Calu3 (cell line): ENCODE data around the gene CDK12. TPM values are rescaled to one million over a fixed set of nuclear protein-coding genes. Genes with fewer than 3 reads are reported as not detected.

Experiments
- BruUV-seq: library from RNA; stranded (reverse); fragments of 400-500 nt; replicated peaks from 2 replicates; lab custom pipeline; 2021; lab: Mats Ljungman, UMichigan
- CTCF ChIA-PET: fragments of 300-600 bp; sonication (Branson Sonifier 250); formaldehyde crosslinking; loops from one replicate; lab custom pipeline; 2022; ENCODE audit warnings: antibody characterized with exemption; lab: Charles Lee
- DNase-seq: peaks from one replicate; pipeline ENCODE4 v3.0.0; 2022
- H3K27ac Mint-ChIP-seq: one replicate; pipeline ENCODE4 v1.8.0; 2022; ENCODE audit warnings: mixed read lengths; ENCODE audit not compliant: unreplicated experiment
- H3K27me3 Mint-ChIP-seq: one replicate; pipeline ENCODE4 v1.8.0; 2022; ENCODE audit warnings: mixed read lengths; ENCODE audit not compliant: unreplicated experiment
- H3K36me3 Mint-ChIP-seq: one replicate; pipeline ENCODE4 v1.8.0; 2022; ENCODE audit warnings: mild to moderate bottlenecking, moderate library complexity, mixed read lengths; ENCODE audit not compliant: insufficient read depth, unreplicated experiment
- H3K4me1 Mint-ChIP-seq: one replicate; pipeline ENCODE4 v1.8.0; 2022; ENCODE audit warnings: mild to moderate bottlenecking, low read depth, mixed read lengths; ENCODE audit not compliant: unreplicated experiment
- H3K4me3 Mint-ChIP-seq: one replicate; pipeline ENCODE4 v1.8.0; 2022; ENCODE audit warnings: mild to moderate bottlenecking, low read depth, moderate library complexity, mixed read lengths; ENCODE audit not compliant: unreplicated experiment
- H3K9me3 Mint-ChIP-seq: one replicate; pipeline ENCODE4 v1.8.0; 2022; ENCODE audit warnings: low read depth, mixed read lengths; ENCODE audit not compliant: unreplicated experiment
- intact Hi-C: fragments of 100-400 bp; cut with micrococcal nuclease; formaldehyde crosslinking; loops from one replicate; pipeline ENCODE4 v1.10.0; 2022; ENCODE audit not compliant: unreplicated experiment
- total RNA-seq: library from RNA; stranded (reverse); gene quantifications from 2 replicates; pipeline ENCODE4 v1.2.3, GENCODE V29; 2022
- TF ChIP-seq, protein P1 (sequence below): fragments of 200-600 bp; IDR thresholded peaks from one replicate; pipeline ENCODE4 v1.8.0; 2022; ENCODE audit warnings: antibody characterized with exemption; ENCODE audit not compliant: unreplicated experiment

The CDK12 gene
- total RNA-seq, 1 experiment from 2014 or later = 321 TPM

DNA sequence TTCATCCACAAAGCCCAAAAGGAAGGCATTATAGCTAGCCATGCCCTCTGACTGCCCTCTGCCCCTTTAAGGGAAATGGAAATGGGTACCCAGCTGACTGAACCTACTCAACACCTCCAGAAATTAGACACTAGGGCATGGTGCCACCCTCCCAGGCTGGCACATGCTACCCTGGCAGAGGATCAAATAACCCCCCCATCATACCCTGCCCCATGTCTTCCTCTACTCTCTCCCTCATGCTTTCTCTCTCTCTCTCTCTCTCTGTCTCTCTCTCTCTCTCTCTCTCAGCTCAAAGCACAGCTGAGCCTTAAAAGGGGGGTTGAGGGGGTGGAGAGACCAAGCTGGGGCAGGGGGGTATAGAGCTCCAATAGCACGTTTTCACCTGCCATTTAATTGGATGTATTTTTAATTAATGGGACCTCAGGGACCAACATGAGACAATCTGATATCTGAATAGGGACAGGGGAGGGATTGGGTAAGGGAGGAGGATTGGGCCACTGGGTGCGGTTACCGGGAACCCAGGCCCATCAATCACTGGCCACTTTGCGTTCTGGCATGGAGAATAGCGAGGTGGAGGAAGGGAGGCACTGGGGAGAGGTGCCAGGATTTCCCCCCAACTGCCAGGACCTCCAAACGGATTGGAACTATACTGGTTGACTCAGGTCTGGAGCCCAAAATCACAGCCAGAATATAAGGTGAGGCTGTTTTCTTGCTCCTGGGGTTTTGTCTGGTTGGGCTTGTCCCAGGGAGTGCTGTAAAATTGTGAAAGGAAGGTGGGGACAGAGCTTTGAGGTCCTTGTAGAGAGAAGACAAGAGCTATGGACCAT, 88.7 kb downstream of the CDK12 start:
- CTCF ChIA-PET = interaction anchor here (0.5 to 15.3 kb wide), 9 partner anchors 11 to 278 kb away, joined by 3 to 382 read pairs (median 3); no protein-coding TSS in a partner anchor
- H3K36me3 Mint-ChIP-seq = peaks cover 43% of the 10 kb centered on the region
- no peaks in the 10 kb centered on the region for H3K27me3 Mint-ChIP-seq
- no peaks in the 10 kb centered on the region for H3K4me1 Mint-ChIP-seq
- TF ChIP-seq, protein P1, sequence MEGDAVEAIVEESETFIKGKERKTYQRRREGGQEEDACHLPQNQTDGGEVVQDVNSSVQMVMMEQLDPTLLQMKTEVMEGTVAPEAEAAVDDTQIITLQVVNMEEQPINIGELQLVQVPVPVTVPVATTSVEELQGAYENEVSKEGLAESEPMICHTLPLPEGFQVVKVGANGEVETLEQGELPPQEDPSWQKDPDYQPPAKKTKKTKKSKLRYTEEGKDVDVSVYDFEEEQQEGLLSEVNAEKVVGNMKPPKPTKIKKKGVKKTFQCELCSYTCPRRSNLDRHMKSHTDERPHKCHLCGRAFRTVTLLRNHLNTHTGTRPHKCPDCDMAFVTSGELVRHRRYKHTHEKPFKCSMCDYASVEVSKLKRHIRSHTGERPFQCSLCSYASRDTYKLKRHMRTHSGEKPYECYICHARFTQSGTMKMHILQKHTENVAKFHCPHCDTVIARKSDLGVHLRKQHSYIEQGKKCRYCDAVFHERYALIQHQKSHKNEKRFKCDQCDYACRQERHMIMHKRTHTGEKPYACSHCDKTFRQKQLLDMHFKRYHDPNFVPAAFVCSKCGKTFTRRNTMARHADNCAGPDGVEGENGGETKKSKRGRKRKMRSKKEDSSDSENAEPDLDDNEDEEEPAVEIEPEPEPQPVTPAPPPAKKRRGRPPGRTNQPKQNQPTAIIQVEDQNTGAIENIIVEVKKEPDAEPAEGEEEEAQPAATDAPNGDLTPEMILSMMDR = no peak
- H3K27ac Mint-ChIP-seq = no peak overlapping the region
- no peak overlapping the region for H3K4me3 Mint-ChIP-seq
- H3K9me3 Mint-ChIP-seq = no peaks in the 10 kb centered on the region
- intact Hi-C loops = loop anchor here (5.0 kb wide), 2 partner anchors 202 to 278 kb away; no protein-coding TSS in a partner anchor
- DNase-seq = no peak
- no TSS peak for BruUV-seq

GRCh38 chr17:39551879-39552278, 90.6 kb downstream of the CDK12 start:
- CTCF ChIA-PET = interaction anchor here (0.6 to 15.3 kb wide), 8 partner anchors 9 to 352 kb away, joined by 3 to 382 read pairs (median 4); partner anchors contain the start of gene RPL19
- H3K4me3 Mint-ChIP-seq = no peak overlapping the region
- no peaks in the 10 kb centered on the region for H3K9me3 Mint-ChIP-seq
- no peaks in the 10 kb centered on the region for H3K4me1 Mint-ChIP-seq
- H3K36me3 Mint-ChIP-seq = peaks cover 31% of the 10 kb centered on the region
- no TSS peak for BruUV-seq
- H3K27ac Mint-ChIP-seq = no peak overlapping the region
- H3K27me3 Mint-ChIP-seq = no peaks in the 10 kb centered on the region
- TF ChIP-seq, protein P1 = no peak
- no peak for DNase-seq
- intact Hi-C loops = loop anchor here (5.0 kb wide), 1 partner anchor 200 kb away; no protein-coding TSS in a partner anchor

DNA sequence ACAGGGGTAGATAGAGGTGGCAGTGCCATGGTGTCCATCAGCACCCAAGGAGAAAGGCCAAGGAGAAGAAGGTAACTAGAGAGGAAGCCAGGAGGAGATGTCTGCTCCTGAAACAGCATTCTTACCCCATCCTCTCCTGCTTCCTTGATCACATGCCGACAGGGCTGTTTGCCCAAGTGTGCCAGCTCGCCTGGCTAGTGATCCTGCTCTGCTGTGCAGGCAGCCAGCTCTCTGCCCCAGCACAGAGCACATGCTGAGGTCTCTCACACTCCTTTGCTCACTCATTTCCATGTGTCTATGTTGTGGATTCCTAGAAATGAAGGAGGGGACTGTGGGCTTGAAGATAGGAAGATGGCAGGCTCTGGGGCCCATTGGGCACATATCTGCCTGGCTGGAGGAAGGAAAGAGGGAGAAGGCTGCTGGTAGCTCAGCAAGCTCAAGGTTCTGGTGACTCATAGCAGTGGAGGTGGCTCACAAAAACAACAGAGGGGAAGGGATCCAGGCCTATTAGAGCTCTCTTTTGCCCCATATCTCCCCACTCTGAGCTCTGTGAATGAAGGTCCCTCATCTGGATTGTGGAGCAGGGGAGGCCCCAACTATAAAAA, 92.2 kb downstream of the CDK12 start:
- TF ChIP-seq, protein P1 = no peak
- Mint-ChIP-seq H3K27me3 (no peaks in the 10 kb centered on the region), H3K4me1 (no peaks in the 10 kb centered on the region), H3K27ac (no peak overlapping the region), H3K4me3 (no peak overlapping the region), H3K36me3 (peaks cover 22% of the 10 kb centered on the region), H3K9me3 (no peaks in the 10 kb centered on the region)
- intact Hi-C loops = loop anchor here (5.0 kb wide), 1 partner anchor 199 kb away; no protein-coding TSS in a partner anchor
- no TSS peak for BruUV-seq
- DNase-seq = no peak
- CTCF ChIA-PET = interaction anchor here (0.7 to 15.3 kb wide), 8 partner anchors 8 to 321 kb away, joined by 3 to 382 read pairs (median 6); no protein-coding TSS in a partner anchor

DNA sequence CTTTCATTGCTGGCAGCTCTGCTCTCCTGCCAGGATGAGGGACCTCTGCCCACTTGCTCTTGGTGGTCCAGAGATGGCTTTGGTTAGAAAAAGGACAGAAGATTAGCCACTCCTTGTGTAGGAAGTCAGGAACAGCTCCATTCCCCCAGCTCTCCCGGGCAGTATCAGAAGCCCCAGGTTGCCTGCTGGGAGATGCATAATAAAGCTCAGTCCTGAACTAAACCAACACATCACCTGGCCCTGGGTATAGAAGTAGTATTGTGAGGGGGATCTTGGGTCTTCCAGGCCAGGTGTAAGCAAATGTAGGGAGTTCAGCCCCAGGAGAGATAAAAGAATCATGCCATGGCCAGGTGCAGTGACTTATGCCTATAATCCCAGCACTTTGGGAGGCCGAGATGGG, 94.1 kb downstream of the CDK12 start:
- Mint-ChIP-seq H3K9me3 (no peaks in the 10 kb centered on the region), H3K27ac (no peak overlapping the region), H3K36me3 (peaks cover 18% of the 10 kb centered on the region), H3K4me3 (no peak overlapping the region), H3K27me3 (no peaks in the 10 kb centered on the region), H3K4me1 (no peaks in the 10 kb centered on the region)
- TF ChIP-seq, protein P1 = no peak
- intact Hi-C loops = no loop called here
- CTCF ChIA-PET = interaction anchor here (0.6 to 15.3 kb wide), 10 partner anchors 9 to 1929 kb away, joined by 3 to 382 read pairs (median 4); no protein-coding TSS in a partner anchor
- no TSS peak for BruUV-seq
- no peak for DNase-seq
